ENCODE data around the gene MST1R. TPM values are rescaled to one million over a fixed set of nuclear protein-coding genes. Genes with fewer than 3 reads are reported as not detected.

MST1R gene
- total RNA-seq, 1 experiment from 2014 or later = 39.0 TPM

GRCh38 chr3:49864505-49864904, 39.2 kb downstream of the MST1R start:
- ChIA-PET POLR2A (ENCODE audit: unreplicated experiment) (no interaction called here), CTCF (no interaction called here)
- BruUV-seq (replicated peaks) = no TSS peak
- Histone ChIP-seq H3K9me2 (replicated peaks; ENCODE audit: low read length) (no peaks in the 10 kb centered on the region), H3K4me1 (ENCODE audit: insufficient read depth, low read length) (no peaks in the 10 kb centered on the region), H3F3A (ENCODE audit: low read length, unreplicated experiment) (no peaks in the 10 kb centered on the region), H3K79me2 (ENCODE audit: low read length) (no peaks in the 10 kb centered on the region), H3K9me3 (ENCODE audit: low read length) (no peaks in the 10 kb centered on the region), H3K27ac (ENCODE audit: low read length) (no peak overlapping the region), H3K4me3 (ENCODE audit: low read length) (no peak overlapping the region), H3K4me2 (ENCODE audit: low read length) (no peak overlapping the region), H2AFZ (ENCODE audit: low read length) (no peak overlapping the region), H3K9ac (ENCODE audit: low read length) (no peak overlapping the region), H3K27me3 (ENCODE audit: low read length) (peaks cover 3% of the 10 kb centered on the region; the same call in 1 of the 2 replicates), H4K20me1 (ENCODE audit: low read length) (no peaks in the 10 kb centered on the region), H3K36me3 (ENCODE audit: low read depth, low read length) (no peaks in the 10 kb centered on the region)
- ATAC-seq (no peak), DNase-seq (no peak)
- intact Hi-C loops (cut with micrococcal nuclease) = no loop called here
- no peak for TF ChIP-seq CTCF (conservative IDR thresholded peaks at IDR 0.05; ENCODE audit: low read depth, low read length)
- TF ChIP-seq EZH2 (IDR thresholded peaks at IDR 0.05; ENCODE audit: low read length, unreplicated experiment) = no peak
- TF ChIP-seq EZH2phosphoT487 (IDR thresholded peaks at IDR 0.05; ENCODE audit: borderline replicate concordance, low read length) = no peak

- Histone ChIP-seq H3K4me3 (ENCODE audit: low read length) (no peak overlapping the region), H3K9me2 (replicated peaks; ENCODE audit: low read length) (no peaks in the 10 kb centered on the region), H3K4me2 (ENCODE audit: low read length) (no peak overlapping the region), H3K79me2 (ENCODE audit: low read length) (peaks cover 16% of the 10 kb centered on the region), H3K4me1 (ENCODE audit: insufficient read depth, low read length) (peaks cover 10% of the 10 kb centered on the region; the same call in 1 of the 2 replicates), H3F3A (ENCODE audit: low read length, unreplicated experiment) (no peaks in the 10 kb centered on the region), H3K36me3 (ENCODE audit: low read depth, low read length) (no peaks in the 10 kb centered on the region), H4K20me1 (ENCODE audit: low read length) (no peaks in the 10 kb centered on the region), H3K9ac (ENCODE audit: low read length) (no peak overlapping the region), H3K27ac (ENCODE audit: low read length) (no peak overlapping the region), H3K9me3 (ENCODE audit: low read length) (no peaks in the 10 kb centered on the region), H2AFZ (ENCODE audit: low read length) (no peak overlapping the region), H3K27me3 (ENCODE audit: low read length) (no peaks in the 10 kb centered on the region)
- TF ChIP-seq EZH2 (IDR thresholded peaks at IDR 0.05; ENCODE audit: low read length, unreplicated experiment) (no peak), CTCF (conservative IDR thresholded peaks at IDR 0.05; ENCODE audit: low read depth, low read length) (no peak), EZH2phosphoT487 (IDR thresholded peaks at IDR 0.05; ENCODE audit: borderline replicate concordance, low read length) (no peak)
- no TSS peak for BruUV-seq (replicated peaks)
- no peak for DNase-seq
- intact Hi-C loops (cut with micrococcal nuclease) = no loop called here
- POLR2A ChIA-PET (ENCODE audit: unreplicated experiment) = no interaction called here
- no peak for ATAC-seq
- CTCF ChIA-PET = no interaction called here
These were observed 43.9 kb downstream of the MST1R start for GRCh38 chr3:49859576-49860305.

All from PC-3 (cell line).